Sigmoid colon (tissue), 7 donors: ENCODE results near the gene C22orf39. TPM values are rescaled to one million over a fixed set of nuclear protein-coding genes. Genes with fewer than 3 reads are reported as not detected.

Experiments used
- DNase-seq: peaks from one replicate; pipeline ENCODE4 v3.0.0-alpha.2; 2019
- H3K27ac ChIP-seq, 4 donors: fragments of 200-600 bp; sonication (generic); one replicate each; pipeline ENCODE4 v1.5.1; 2016 to 2019; ENCODE audit warnings: mild to moderate bottlenecking in 1 of 4
- H3K27me3 ChIP-seq, 3 donors: fragments of 200-600 bp; sonication (generic); one replicate each; pipeline ENCODE4 v1.5.1; 2019; ENCODE audit warnings: mild to moderate bottlenecking in 1 of 3
- H3K36me3 ChIP-seq, 4 donors: fragments of 200-600 bp; sonication (generic); one replicate each; pipeline ENCODE4 v1.5.1; 2016 to 2019
- H3K4me1 ChIP-seq, 4 donors: fragments of 200-600 bp; sonication (generic); one replicate each; pipeline ENCODE4 v1.5.1; 2017 to 2019
- H3K4me3 ChIP-seq, 4 donors: fragments of 200-600 bp; sonication (generic); one replicate each; pipeline ENCODE4 v1.5.1; 2017 to 2019; ENCODE audit warnings: mild to moderate bottlenecking in 2 of 4, moderate library complexity in 1 of 4
- H3K9me3 ChIP-seq, 4 donors: fragments of 200-600 bp in 3 of 4; sonication (generic) in 3 of 4; one replicate each; pipeline versions ENCODE4 v1.5.1 to v1.6.1; 2013 to 2019
- CTCF ChIP-seq, 4 experiments: fragments of 450-650 bp in 3 of 4; fragments of 200-600 bp in 1 of 4; IDR thresholded peaks; one replicate each; pipeline ENCODE4 v1.5.1; 2016 to 2019; ENCODE audit warnings: antibody characterized with exemption in 4 of 4, mild to moderate bottlenecking in 3 of 4, moderate library complexity in 2 of 4
- EP300 ChIP-seq, 4 donors: sonication (generic); formaldehyde crosslinking; IDR thresholded peaks; one replicate each; pipeline ENCODE4 v1.6.1; 2017; ENCODE audit warnings: antibody characterized with exemption in 4 of 4
- POLR2A ChIP-seq, 2 donors: fragments of 450-650 bp; IDR thresholded peaks; one replicate each; pipeline ENCODE4 v1.6.1; 2016; ENCODE audit warnings: antibody characterized with exemption in 2 of 2, mild to moderate bottlenecking in 2 of 2, moderate library complexity in 2 of 2
- POLR2AphosphoS5 ChIP-seq, 4 donors: sonication (generic); formaldehyde crosslinking; IDR thresholded peaks; one replicate each; pipeline ENCODE4 v1.6.1; 2017; ENCODE audit warnings: antibody characterized with exemption in 4 of 4
- WGBS, 2 donors: extraction: QIAGEN DNeasy Blood & Tissue Kit; methylation state at CpG; one replicate each; pipeline ENCODE4 v1.1.7; 2013; 5-methylcytosine and 5-hydroxymethylcytosine counted together
- intact Hi-C: fragments of 100-400 bp; cut with DNase I; formaldehyde crosslinking; loops from one replicate; pipeline ENCODE4 v1.15.1; 2023
- polyA plus RNA-seq, 3 donors: library from polyadenylated mRNA; stranded (reverse); fragments of 200-250 nt; gene quantifications; one replicate each; pipeline ENCODE4 v1.2.3, GENCODE V29; 2013
- total RNA-seq, 4 donors: library from RNA; depleted of rRNA; stranded (reverse); fragments of >200 nt; gene quantifications; one replicate each; pipeline ENCODE4 v1.1.0, GENCODE V29; 2016
- donor health status: healthy with polysubstance abuse.
- donor health status: Bipolar disorder and iron deficiency.
- donor health status: healthy.

The C22orf39 gene
- total and polyA plus RNA-seq, 7 donors: 25.2 to 135 (median 88.1) TPM

GRCh38 chr22:19471572-19471971 lies 24.1 kb upstream of the C22orf39 start:
- H3K4me3 ChIP-seq: no peak overlapping the region
- WGBS, 2 donors: 94% methylated on average over 11 of the region's 11 CpGs
- peaks cover 57 to 93% (median 64%) of the 10 kb centered on the region in 4 donors for H3K36me3 ChIP-seq
- no peak overlapping the region for H3K27ac ChIP-seq
- no peak for DNase-seq
- H3K4me1 ChIP-seq: peaks cover 0 to 12% (median 0%) of the 10 kb centered on the region in 4 donors
- intact Hi-C loops: no loop called here
- TF ChIP-seq CTCF (IDR thresholded peaks at IDR 0.05) (no peak), POLR2A (IDR thresholded peaks at IDR 0.05) (no peak), POLR2AphosphoS5 (IDR thresholded peaks at IDR 0.05) (no peak), EP300 (IDR thresholded peaks at IDR 0.05) (no peak)
- no peaks in the 10 kb centered on the region for H3K9me3 ChIP-seq
- H3K27me3 ChIP-seq: no peaks in the 10 kb centered on the region

GRCh38 chr22:19470010-19470409 lies 22.5 kb upstream of the C22orf39 start:
- H3K27me3 ChIP-seq: no peaks in the 10 kb centered on the region
- intact Hi-C loops: no loop called here
- H3K4me3 ChIP-seq: no peak overlapping the region
- TF ChIP-seq POLR2A (IDR thresholded peaks at IDR 0.05) (no peak), POLR2AphosphoS5 (IDR thresholded peaks at IDR 0.05) (no peak), CTCF (IDR thresholded peaks at IDR 0.05) (no peak), EP300 (IDR thresholded peaks at IDR 0.05) (no peak)
- no peak overlapping the region for H3K27ac ChIP-seq
- WGBS, 2 donors: 98% methylated on average over 2 of the region's 2 CpGs
- H3K36me3 ChIP-seq: peaks cover 60 to 100% (median 74%) of the 10 kb centered on the region in 4 donors
- no peaks in the 10 kb centered on the region for H3K9me3 ChIP-seq
- DNase-seq: no peak
- H3K4me1 ChIP-seq: no peaks in the 10 kb centered on the region

- DNase-seq: no peak
- TF ChIP-seq EP300 (IDR thresholded peaks at IDR 0.05) (no peak), POLR2A (IDR thresholded peaks at IDR 0.05) (no peak), CTCF (IDR thresholded peaks at IDR 0.05) (no peak), POLR2AphosphoS5 (IDR thresholded peaks at IDR 0.05) (no peak)
- peaks cover 60 to 100% (median 76%) of the 10 kb centered on the region in 4 donors for H3K36me3 ChIP-seq
These were observed 21.9 kb upstream of the C22orf39 start for GRCh38 chr22:19469421-19469820.

GRCh38 chr22:19467912-19468311 lies 20.4 kb upstream of the C22orf39 start:
- H3K27me3 ChIP-seq: no peaks in the 10 kb centered on the region
- H3K36me3 ChIP-seq: peaks cover 63 to 100% (median 71%) of the 10 kb centered on the region in 4 donors
- TF ChIP-seq POLR2AphosphoS5 (IDR thresholded peaks at IDR 0.05): no peak
- no peak for TF ChIP-seq EP300 (IDR thresholded peaks at IDR 0.05)
- no peak for TF ChIP-seq CTCF (IDR thresholded peaks at IDR 0.05)
- H3K4me3 ChIP-seq: no peak overlapping the region
- no peak for DNase-seq
- no peaks in the 10 kb centered on the region for H3K4me1 ChIP-seq
- WGBS, 2 donors: 95% methylated on average over 6 of the region's 6 CpGs
- no peaks in the 10 kb centered on the region for H3K9me3 ChIP-seq
- intact Hi-C loops: no loop called here
- no peak overlapping the region for H3K27ac ChIP-seq

More at GRCh38 chr22:19469421-19469820, 21.9 kb upstream of the C22orf39 start:
- H3K27ac ChIP-seq: no peak overlapping the region
- no peaks in the 10 kb centered on the region for H3K4me1 ChIP-seq
- intact Hi-C loops: no loop called here
- no peak overlapping the region for H3K4me3 ChIP-seq
- H3K9me3 ChIP-seq: no peaks in the 10 kb centered on the region
- 95 to 97% methylated on average over 7 of the region's 7 CpGs for WGBS, 2 donors
- no peaks in the 10 kb centered on the region for H3K27me3 ChIP-seq
